Right hindlimb (tissue), 1 donor: ENCODE data around the gene RBM17.
"Not testable (repeated sequence)": the region's sequence is repeated elsewhere in the genome, so short reads cannot be mapped to it uniquely, and the experiment has no call there.

Experiments
- DNase-seq: peaks from one replicate; pipeline ENCODE4 v3.0.0-alpha.2; 2018

The RBM17 gene

GRCh38 chr10:6114299-6114698 is 25.5 kb downstream of the RBM17 start:
- no peak for DNase-seq

DNA sequence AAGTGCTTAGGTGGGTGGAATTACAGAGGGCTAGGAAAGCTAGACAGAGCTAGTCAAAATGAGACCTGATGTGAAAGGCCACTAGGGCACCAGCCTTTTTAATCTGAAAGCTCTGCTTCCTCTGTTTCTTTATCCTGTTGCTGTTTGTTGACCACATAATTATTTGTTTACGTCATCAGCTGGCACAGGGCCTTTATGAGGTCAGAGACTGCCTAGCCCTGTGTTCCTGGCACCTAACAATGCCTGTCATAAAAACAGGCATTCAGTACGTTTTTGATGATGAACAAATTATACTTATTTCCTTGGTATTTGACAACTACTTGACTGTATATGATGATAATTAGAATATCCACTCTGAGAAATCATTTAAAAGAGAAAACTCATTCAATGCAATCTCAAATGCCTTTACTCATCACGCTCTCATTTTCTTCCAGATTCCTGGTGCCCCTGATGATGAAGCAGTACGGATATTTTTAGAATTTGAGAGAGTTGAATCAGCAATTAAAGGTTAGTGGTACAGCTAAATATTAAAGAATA is 26.0 kb downstream of the RBM17 start:
- no peak for DNase-seq

DNA sequence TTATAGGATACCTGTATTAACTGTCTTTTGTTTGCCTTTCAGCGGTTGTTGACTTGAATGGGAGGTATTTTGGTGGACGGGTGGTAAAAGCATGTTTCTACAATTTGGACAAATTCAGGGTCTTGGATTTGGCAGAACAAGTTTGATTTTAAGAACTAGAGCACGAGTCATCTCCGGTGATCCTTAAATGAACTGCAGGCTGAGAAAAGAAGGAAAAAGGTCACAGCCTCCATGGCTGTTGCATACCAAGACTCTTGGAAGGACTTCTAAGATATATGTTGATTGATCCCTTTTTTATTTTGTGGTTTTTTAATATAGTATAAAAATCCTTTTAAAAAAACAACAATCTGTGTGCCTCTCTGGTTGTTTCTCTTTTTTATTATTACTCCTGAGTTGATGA is 26.6 kb downstream of the RBM17 start:
- DNase-seq = no peak

- DNase-seq = no peak
Observed at GRCh38 chr10:6115824-6116350, 27.1 kb downstream of the RBM17 start.

- DNase-seq = no peak
Observed at GRCh38 chr10:6116806-6117205, 28.0 kb downstream of the RBM17 start.

DNA sequence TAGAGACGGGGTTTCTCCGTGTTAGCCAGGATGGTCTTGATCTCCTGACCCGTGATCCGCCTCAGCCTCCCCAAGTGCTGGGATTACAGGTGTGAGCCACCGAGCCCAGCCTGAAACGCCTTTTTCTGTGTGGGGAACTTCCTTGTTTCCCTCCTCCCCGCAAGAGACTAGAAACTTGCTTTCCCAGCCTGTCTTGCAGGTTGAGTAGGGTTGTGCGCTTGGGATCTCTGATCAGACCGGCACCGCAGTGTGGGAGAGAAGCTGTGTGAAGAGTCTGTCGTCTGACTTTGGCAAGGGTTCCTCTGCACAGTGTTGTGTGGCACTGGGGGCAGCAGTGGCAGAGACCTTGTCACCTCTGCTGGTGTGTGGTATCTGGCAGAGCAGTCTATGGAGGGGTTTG is 28.9 kb downstream of the RBM17 start:
- DNase-seq = no peak

- DNase-seq = no peak
Observed at GRCh38 chr10:6119423-6119822, 30.6 kb downstream of the RBM17 start.

- DNase-seq = no peak
Observed at GRCh38 chr10:6119962-6120361, 31.1 kb downstream of the RBM17 start.

GRCh38 chr10:6120691-6121090 is 31.9 kb downstream of the RBM17 start:
- peak; percentile 41 for DNase-seq

DNA sequence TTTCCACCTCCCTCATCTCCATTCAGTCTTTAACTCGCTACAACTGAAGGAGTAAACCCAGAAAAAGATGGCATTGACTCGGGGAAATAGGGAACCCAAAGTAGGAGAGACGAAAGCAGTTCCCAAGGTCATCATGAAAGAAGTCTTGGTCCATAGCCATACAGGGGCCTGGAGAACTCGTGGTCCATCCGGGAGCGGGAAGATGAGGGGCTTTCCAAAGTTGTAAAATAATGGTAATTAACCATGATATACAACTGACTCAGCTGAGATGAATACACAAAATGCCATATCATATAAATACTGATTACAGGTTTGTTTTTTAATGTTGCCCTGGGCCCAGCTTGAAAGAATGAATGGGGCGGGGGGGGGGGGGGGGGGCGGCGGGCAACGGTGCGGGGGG is 32.3 kb downstream of the RBM17 start:
- no peak for DNase-seq

DNA sequence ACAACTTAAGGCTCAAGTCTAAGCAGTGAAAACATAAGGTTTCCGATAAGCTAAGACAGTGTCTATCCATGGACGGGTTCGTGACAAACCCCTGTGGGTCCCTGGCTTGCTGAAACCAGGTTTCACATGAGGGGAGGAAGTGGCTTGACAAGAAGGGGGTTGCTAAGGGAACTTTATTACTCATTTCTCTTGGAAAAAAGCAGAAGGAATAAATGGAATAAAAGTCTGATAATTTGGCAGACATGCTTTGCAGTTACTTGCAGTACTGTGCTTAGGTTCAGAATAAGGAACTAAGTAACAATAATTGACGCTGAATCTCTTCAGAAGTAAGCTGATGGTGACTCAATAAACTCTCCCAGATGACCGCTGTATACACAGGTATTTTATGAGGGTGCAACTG is 34.7 kb downstream of the RBM17 start:
- DNase-seq = no peak

- no peak for DNase-seq
Observed at GRCh38 chr10:6124666-6125065, 35.8 kb downstream of the RBM17 start.

DNA sequence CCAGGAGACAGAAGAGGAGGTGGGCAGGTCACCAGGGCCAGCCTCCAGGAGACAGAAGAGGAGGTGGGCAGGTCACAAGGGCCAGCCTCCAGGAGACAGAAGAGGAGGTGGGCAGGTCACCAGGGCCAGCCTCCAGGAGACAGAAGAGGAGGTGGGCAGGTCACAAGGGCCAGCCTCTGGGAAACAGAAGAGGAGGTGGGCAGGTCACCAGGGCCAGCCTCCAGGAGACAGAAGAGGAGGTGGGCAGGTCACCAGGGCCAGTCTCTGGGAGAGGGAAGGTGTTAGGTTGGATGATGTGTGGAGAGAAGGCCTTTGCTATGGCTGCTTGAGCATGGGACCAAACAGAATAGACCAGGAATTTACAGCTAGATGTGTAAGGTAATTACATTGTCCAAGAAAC is 38.6 kb downstream of the RBM17 start:
- not testable (repeated sequence) for DNase-seq

DNA sequence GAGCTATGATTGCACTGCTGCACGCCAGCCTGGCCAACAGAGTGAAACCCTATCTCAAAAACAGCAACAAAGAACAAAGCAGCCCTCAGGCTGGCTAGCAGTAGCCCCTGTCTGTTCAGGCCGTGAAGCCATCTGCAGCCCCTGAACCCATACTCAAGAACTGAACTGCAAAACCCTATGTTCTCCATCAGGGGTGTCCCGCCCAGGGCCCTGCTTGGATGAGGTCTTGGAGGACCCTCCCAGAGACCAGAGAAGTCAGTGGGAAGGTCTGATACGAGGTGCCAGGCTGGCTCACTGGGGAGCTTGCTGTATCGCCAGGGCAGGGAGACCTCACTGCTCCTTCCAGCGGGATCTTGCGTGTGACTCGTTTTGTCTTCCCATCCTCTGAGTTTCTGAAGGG is 39.3 kb downstream of the RBM17 start:
- DNase-seq = no peak

GRCh38 chr10:6128591-6129251 is 39.9 kb downstream of the RBM17 start:
- DNase-seq = no peak

GRCh38 chr10:6130848-6131470 is 42.1 kb downstream of the RBM17 start:
- no peak for DNase-seq

GRCh38 chr10:6133331-6134098 is 44.7 kb downstream of the RBM17 start:
- peak; percentile 12 for DNase-seq

DNA sequence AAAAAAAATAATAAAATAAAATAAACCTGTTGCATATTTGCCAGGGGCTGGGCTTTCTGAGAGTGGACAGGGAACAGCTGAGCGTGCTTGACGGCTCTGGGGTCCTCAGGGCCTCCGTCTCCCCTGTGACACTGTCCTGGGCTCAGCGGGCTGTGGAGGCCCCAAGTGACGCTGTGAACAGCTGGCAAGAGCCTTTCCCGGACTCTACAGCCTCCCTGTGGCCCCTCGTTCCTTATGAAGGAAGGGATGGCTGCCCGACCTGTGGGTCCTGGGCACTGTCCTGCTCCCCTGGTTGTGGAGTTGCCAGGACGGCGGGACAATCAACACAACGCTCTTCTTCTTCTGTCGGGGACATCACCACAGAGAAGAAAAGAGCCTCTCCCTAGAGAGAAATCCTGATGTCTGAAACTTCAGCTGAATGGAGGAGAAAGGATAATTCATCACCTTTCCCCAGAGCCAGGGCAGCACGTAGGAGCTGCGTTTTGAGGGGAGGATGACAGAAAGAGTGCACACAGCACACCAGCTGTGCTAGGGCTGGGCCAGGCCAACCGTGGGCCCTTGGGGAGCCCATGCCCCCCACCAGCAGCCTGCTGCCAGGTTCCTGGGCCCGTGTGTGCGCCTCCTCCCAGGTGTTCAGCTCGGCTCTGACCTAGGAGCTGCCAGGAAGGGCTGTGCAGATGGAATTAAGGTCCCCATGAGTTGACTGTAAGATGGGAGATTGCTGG is 45.4 kb downstream of the RBM17 start:
- DNase-seq = no peak

- no peak for DNase-seq
Observed at GRCh38 chr10:6135039-6135438, 46.2 kb downstream of the RBM17 start.

DNA sequence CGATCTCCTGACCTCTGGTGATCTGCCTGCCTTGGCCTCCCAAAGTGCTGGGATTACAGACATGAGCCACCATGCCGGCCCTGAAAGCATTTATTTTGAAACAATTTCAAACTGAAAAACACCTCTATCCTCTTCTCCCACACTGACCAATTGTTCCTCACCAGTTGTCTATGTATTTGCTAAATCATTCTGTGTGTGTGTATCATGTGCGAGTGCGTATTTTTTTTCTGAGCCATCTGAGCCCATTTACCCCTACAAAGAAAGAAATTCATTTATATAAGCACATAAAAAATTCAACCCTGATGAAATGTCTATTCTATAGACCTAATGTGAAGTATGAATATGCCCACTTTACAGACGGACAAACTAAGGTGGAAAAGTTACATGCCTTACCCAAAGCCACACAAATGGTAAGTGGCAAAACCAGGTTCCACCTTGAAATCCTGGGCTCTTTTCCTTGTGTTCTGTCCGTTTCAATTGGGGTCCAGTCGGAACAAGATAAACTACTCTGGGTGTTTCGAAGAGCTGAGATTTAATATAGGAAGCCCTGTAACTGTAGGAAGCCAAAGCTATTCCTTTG is 46.8 kb downstream of the RBM17 start:
- DNase-seq = no peak

GRCh38 chr10:6136215-6137201 is 47.7 kb downstream of the RBM17 start:
- DNase-seq = no peak
